ENCODE results near the gene DELE1.
"Not testable (repeated sequence)": the region's sequence is repeated elsewhere in the genome, so short reads cannot be mapped to it uniquely, and the experiment has no call there.

Gene DELE1

GRCh38 chr5:141889282-141889871, 34.3 kb upstream of the DELE1 start:
- DNase-seq (ENCODE audit: low read depth in 2 of 2), result no peak

DNA sequence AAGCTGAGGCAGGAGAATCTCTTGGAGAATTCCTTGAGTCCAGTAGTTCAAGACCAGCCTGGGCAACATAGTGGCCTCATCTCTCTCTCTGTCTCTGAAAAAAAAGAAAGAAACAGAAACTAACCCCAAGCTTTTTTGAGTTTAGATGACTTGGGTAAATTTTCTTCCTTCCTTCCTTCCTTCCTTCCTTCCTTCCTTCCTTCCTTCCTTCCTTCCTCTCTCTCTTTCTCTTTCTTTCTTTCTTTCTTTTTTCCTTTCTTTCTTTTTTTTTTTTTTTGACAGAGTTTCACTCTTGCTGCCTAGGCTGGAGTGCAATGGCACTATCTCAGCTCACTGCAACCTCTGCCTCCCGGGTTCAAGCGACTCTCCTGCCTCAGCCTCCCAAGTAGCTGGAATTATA, 33.2 kb upstream of the DELE1 start:
- DNase-seq (ENCODE audit: low read depth in 2 of 2), result not testable (repeated sequence)

DNA sequence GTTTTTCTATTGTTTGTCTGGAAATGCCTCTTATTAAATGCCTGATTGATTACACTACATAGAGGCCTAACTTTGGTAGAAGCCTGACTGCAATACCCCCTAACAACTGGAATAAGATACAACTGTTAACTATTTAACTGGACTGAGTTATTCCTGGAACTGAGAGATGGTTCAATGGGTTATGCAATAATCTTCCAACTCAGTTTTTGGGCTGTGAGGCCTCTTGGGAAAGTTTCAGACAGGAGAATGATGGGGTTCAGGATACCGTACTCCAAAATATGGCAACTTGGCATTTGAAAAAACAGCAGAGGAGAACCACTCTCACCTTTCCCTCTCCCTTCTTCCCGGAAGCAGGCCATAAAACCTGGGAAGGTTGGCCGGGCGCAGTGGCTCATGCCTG, 26.2 kb upstream of the DELE1 start:
- DNase-seq (ENCODE audit: low read depth in 2 of 2), result no peak

DNA sequence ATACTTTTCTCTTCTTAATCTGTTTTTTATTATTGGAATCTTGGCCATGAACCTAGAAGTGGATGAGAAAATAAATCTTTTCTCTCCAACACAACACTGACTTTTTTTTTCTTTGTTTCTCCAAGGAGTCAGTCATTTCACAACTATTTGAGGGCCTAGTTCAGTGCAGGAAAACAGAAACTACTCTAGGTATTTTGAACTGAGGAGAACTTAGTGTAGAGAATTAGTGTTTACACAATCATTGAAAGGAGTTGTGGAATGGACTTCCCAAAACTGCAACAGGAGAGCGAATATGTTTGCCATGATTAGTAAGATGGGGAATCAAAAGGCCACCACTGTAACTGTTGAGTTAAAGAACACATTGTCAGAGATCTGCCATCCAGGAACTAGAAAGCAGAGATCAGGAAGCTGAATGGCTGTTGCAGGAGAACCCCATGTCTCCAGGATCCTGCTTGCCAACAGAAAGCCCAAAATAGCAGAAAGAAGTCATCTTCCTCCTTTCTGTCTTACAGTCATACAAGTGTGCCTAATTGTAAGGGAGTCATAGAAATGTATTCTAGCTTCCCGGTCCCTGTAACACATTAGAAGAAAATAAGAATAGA, 25.1 kb upstream of the DELE1 start:
- DNase-seq (ENCODE audit: low read depth in 2 of 2), result no peak

DNA sequence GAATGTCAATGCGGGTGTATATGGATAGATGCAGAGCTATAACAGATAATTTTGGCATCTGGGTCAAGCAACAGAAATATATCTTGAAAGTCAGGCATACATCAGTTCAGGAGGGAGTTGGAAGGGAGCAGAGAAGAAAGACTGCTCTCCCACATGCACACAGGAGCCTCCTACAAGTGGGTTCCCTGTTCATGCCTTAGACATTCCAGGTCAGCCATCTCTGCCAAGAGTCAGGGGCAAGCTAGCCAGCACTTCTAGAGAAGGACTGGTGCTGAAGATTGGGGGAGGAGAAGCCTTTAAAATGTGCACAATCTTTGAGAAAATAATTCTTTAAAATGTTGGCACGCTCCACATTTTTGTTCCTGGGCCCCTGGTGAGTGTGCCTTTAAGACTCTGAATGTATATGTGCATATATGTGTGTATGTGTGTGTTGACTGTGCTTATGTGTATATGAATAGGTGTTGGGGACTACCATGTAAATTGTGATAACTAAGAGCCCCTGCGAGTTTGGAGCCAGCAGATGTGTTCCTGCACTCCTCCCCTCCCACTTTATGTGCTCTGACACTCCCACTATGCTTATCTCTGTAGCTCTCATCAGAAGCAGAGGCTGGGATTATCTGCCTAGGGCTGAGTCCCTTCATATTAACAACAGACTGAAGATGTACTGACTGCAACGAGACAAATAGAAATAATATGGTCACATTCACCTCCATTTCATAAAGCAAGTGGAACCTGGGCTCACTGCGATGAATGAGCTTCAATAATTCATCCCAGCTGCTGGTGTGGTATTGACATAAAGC, 21.5 kb upstream of the DELE1 start:
- no peak for DNase-seq (ENCODE audit: low read depth in 2 of 2)

DNA sequence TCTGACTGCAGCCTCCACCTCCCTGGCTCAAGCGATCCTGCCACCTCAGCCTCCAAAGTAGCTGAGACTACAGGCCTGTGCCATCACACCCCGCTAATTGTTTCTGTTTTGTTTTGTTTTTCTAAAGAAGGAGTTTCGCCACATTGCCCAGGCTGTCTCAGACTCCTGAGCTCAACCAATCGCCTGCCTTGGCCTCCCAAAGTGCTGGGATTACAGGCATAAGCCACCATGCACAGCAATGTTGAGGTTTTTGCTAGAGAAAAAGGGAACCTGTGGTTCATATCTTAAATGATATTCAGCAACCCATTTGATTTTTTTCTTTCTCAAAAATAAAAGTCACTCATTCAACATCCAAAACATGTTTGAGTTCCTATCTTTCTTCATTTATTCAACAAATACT, 20.4 kb upstream of the DELE1 start:
- DNase-seq (ENCODE audit: low read depth in 2 of 2), result no peak

DNA sequence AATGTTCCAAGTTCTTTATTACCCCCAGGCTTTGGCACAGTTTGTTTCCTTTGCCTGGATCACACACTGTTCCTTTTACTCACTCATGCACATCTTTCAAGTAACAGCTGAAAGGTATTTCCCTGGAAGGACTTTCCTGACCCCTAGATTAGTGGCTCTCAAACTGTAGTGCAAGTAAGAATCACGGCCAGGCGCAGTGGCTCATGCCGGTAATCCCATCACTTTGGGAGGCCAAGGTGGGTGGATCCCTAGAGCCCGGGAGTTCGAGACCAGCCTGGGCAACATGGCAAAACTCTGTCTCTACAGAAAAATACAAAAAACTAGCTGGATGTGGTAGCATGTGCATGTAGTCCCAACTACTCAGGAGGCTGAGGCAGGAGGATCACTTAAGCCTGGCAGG, 19.1 kb upstream of the DELE1 start:
- no peak for DNase-seq (ENCODE audit: low read depth in 2 of 2)

DNA sequence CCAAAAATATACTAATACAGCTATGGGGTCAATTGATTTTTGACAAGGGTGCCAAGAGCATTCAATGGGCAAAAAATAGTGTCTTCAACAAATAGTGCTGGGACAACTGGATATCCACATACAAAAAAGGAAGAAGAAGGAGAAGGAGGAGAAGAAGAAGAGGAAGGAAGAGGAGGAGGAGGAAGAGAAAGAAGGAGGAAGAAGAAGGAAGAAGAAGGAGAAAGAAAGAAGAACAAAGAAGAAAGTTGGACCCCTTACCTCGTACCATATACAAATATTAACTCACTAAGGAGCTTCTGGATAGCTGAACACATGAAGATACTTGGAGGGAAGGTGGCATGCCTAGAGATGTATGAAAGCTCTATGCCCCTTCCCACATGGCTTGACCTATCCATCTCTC, 17.2 kb upstream of the DELE1 start:
- DNase-seq (ENCODE audit: low read depth in 2 of 2), result no peak

DNA sequence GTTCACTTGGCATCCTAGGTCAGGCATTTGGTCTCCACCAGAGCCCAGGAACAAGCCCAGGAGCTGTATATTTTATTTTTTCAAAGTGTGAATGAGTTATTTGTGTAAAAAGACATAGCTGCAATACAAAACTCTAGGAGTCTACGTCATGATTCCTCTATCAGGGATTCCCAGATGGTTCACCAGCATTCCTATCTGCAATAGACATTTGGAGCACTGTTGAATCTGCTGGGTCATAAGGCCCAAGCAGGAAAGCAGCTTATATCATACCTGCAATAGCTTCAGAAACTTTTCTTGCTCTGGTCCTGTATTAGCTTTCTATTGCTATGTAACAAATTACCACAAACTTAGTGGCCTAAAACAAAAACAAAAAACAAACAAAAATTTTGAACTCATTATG, 16.7 kb upstream of the DELE1 start:
- DNase-seq (ENCODE audit: low read depth in 2 of 2), result no peak

DNA sequence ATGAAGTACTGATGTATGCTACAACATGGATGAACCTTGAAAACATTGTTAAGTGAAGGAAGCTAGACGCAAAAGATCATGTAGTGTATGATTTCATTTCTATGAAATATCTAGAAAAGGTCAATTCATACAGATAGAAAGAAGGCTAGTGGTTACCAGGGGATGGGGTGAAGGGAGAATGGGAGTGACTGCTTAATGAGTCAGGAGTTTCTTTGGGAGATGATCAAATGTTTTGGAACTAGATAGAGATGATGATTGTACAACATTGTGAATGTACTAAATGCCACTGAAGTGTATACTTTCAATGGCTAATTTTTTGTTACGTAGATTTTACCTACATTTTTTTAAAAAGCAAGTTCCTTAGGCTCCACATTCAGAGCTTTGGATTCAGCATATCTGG, 14.9 kb upstream of the DELE1 start:
- no peak for DNase-seq (ENCODE audit: low read depth in 2 of 2)

DNA sequence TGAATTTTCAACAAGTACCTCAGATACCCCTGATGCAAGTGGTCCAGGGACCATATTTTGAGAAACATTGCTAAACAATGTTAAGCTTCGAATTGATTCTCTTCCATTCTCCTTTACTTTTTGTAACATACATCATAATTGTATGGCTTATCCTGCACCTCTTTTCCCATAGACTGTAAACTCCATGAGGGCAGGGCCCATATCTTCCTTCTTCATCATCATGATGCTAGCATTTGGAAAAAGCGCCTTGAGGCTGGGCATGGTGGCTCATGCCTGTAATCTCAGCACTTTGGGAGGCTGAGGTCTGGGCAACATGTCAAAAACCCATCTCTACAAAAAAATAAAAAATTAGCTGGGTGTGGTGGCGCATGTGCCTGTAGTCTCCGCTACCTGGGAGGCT, 14.5 kb upstream of the DELE1 start:
- DNase-seq (ENCODE audit: low read depth in 2 of 2), result no peak

- no peak for DNase-seq (ENCODE audit: low read depth in 2 of 2)
These were observed 13.4 kb upstream of the DELE1 start for GRCh38 chr5:141910271-141910673.

- DNase-seq (ENCODE audit: low read depth in 2 of 2), result no peak
These were observed 10.0 kb upstream of the DELE1 start for GRCh38 chr5:141913560-141914198.

DNA sequence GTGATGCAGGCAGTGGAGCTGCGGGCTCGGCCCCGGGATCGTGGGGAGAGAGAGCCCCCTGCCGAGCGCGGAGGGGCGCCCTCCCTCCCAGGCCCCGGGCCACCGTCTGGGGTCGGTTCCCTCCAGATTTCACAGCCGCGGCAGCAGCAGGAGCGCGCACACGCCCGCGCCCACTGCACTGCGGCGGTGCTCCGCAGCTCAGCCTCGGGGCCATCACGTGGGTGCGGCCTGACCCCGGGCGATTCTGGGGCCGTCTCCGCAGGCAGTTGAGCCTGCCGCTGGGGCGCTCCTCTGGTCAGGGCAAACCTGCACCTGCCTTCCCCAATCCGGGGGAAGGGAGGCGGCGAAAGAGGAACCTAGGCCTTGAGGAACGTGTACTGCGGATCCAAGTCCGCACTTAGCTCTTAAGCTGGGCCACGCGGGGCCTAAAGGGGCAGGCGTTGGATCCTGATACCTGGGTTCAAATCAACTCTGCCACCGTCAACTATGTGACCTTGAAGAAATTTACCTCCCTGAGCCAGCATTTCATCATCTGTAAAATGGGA, 9.4 kb upstream of the DELE1 start:
- no peak for DNase-seq (ENCODE audit: low read depth in 2 of 2)

DNA sequence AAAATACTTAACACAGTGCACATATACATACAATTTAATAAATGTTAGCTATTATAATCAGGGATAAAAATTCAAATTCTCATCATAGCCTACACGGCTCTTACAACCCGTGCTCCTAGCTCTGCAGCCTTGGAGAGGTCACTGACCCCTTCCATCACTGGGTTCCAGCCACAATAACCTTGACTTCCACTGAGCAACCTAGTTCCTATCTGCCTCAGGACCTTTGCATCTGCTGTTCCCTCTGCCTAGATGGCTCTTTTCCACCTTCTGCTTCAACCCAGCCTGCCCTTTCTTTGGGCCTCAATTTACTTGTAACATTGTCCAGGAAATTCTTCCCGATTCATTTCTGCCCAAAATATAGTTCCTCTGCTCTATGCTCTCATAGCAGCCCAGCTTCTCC, 8.9 kb upstream of the DELE1 start:
- DNase-seq (ENCODE audit: low read depth in 2 of 2), result no peak

- DNase-seq (ENCODE audit: low read depth in 2 of 2), result no peak
These were observed 7.8 kb upstream of the DELE1 start for GRCh38 chr5:141915881-141916336.

- DNase-seq (ENCODE audit: low read depth in 2 of 2), result no peak
These were observed 7.1 kb upstream of the DELE1 start for GRCh38 chr5:141916522-141916921.

DNA sequence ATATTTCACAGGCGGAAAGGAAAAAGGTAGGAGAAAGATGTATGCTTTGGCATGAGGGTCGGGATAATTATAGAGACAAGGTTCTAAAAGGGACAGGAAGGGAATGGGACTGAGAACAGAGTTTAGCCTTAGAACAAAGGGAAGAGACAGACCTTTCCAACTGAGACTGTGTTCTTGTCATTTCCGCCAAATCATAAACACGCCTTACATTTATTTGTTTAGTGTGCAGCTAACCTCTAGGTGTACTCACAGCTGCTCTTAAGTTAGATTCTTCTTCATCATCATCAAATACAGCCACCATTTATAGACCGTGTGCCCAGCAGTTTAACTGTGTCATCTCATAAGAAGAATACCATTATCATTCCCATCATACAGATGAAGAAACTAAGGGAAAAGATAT, 5.9 kb upstream of the DELE1 start:
- no peak for DNase-seq (ENCODE audit: low read depth in 2 of 2)

GRCh38 chr5:141919218-141920119, 4.2 kb upstream of the DELE1 start:
- no peak for DNase-seq (ENCODE audit: low read depth in 2 of 2)

DNA sequence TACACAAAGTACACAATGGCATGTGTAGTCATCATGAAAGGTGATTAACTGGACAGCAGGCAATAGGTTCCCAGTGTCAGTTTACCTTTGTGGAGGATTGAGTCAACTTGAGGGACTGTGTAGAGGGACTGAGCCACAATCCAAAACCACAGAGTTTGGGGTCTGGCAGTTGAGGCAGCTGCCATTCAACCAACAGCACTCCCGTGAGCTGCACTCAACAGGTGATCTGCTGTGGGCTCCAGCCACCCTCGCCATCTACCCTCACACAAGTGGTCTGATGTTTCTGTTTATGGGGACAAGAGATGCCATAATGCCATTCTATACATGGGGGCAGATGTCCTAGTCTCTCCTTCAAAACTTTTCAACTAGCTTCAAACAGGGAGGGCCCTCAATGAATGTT, 2.9 kb upstream of the DELE1 start:
- no peak for DNase-seq (ENCODE audit: low read depth in 2 of 2)

GRCh38 chr5:141922827-141923447, 734 bp upstream of the DELE1 start:
- not testable (repeated sequence) for DNase-seq (ENCODE audit: low read depth in 2 of 2)
